SIG-M5 (cell line): ENCODE data around the gene GJA4.
"Not testable (repeated sequence)": the region's sequence is repeated elsewhere in the genome, so short reads cannot be mapped to it uniquely, and the experiment has no call there.

Experiments
- DNase-seq: peaks from one replicate; lab custom pipeline; 2025; lab: John Stamatoyannopoulos, UW

The GJA4 gene

GRCh38 chr1:34792424-34792823, 375 bp upstream of the GJA4 start:
- DNase-seq, result no peak

DNA sequence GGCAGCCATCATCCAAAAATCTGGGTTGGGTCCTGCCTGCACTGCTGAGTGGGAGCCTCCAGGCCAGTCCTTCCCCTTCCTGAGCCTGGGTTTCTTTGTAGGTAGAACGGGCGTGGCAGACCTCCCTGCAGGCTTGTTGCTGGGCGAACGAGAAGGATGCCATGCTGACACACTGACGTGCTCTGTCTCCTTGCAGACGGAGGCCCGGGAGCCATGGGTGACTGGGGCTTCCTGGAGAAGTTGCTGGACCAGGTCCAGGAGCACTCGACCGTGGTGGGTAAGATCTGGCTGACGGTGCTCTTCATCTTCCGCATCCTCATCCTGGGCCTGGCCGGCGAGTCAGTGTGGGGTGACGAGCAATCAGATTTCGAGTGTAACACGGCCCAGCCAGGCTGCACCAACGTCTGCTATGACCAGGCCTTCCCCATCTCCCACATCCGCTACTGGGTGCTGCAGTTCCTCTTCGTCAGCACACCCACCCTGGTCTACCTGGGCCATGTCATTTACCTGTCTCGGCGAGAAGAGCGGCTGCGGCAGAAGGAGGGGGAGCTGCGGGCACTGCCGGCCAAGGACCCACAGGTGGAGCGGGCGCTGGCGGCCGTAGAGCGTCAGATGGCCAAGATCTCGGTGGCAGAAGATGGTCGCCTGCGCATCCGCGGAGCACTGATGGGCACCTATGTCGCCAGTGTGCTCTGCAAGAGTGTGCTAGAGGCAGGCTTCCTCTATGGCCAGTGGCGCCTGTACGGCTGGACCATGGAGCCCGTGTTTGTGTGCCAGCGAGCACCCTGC, 1.4 kb downstream of the GJA4 start:
- DNase-seq, result no peak

DNA sequence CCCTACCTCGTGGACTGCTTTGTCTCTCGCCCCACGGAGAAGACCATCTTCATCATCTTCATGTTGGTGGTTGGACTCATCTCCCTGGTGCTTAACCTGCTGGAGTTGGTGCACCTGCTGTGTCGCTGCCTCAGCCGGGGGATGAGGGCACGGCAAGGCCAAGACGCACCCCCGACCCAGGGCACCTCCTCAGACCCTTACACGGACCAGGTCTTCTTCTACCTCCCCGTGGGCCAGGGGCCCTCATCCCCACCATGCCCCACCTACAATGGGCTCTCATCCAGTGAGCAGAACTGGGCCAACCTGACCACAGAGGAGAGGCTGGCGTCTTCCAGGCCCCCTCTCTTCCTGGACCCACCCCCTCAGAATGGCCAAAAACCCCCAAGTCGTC, 2.0 kb downstream of the GJA4 start:
- DNase-seq, result no peak

DNA sequence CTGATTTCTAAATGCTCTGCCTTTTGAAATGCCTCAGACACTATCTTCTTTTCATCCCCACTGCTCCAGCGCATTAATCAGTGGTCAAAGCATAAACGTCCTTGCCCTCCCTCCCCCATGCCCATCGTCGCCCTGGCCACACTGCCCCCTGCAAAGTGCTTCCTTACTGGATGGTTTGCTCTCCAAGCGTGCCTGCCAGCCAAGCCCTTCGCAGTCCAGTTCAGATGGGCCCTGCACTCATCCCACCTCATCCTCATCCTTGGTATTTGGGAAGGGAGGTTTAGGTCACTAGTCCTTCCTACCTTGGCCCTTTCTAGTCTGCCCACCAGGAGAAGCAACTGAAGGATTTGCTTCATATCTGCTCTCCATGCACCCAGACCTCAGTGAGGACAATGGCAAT, 3.1 kb downstream of the GJA4 start:
- no peak for DNase-seq

GRCh38 chr1:34796990-34797389, 4.2 kb downstream of the GJA4 start:
- no peak for DNase-seq

GRCh38 chr1:34800214-34800613, 7.4 kb downstream of the GJA4 start:
- no peak for DNase-seq

- no peak for DNase-seq
Measured at GRCh38 chr1:34803770-34804169, 11.0 kb downstream of the GJA4 start.

- no peak for DNase-seq
Measured at GRCh38 chr1:34806396-34806795, 13.6 kb downstream of the GJA4 start.

GRCh38 chr1:34808051-34808810, 15.4 kb downstream of the GJA4 start:
- DNase-seq, result no peak

GRCh38 chr1:34810781-34811180, 18.0 kb downstream of the GJA4 start:
- not testable (repeated sequence) for DNase-seq

DNA sequence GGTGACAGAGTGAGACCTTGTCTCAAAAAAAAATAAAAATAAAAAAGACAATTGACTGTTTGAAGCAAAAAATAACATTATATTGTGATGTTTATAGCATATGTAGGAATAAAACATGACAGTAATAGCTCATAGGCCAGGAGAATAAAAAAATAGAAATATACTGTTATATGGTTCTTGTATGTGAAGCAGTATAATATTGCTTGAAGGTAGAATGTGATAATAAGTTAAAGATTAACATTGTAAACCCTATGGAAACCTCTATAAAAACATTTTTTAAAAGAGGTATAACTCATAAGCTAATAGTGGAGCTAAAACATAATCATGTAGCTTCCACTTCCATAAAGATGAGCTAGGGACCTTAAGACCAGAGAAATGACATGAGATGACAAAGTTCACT, 23.5 kb downstream of the GJA4 start:
- no peak for DNase-seq

DNA sequence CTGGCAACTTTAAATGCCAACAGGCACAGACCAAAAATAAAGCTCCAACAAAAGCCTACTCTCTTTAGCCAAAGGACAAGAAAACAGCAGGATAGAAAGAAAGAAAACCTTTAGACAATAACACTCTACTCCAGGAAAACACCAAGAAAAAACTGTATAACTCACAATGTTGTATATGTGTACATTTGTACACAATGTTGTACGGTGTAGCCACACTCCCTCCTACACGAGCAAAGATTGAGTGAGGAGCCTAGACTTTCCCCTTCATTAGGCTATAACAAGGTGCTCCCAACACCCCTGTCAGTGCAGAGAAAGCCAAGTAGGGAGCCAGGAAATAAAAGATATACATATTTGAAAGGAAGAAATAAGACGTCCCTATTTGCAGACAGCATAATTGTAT, 24.0 kb downstream of the GJA4 start:
- no peak for DNase-seq

- not testable (repeated sequence) for DNase-seq
Measured at GRCh38 chr1:34818862-34819261, 26.1 kb downstream of the GJA4 start.

GRCh38 chr1:34822202-34822601, 29.4 kb downstream of the GJA4 start:
- DNase-seq, result no peak

- no peak for DNase-seq
Measured at GRCh38 chr1:34824817-34825454, 32.1 kb downstream of the GJA4 start.

GRCh38 chr1:34825455-34826091, 32.8 kb downstream of the GJA4 start:
- no peak for DNase-seq

GRCh38 chr1:34827341-34827941, 34.6 kb downstream of the GJA4 start:
- DNase-seq, result no peak

- no peak for DNase-seq
Measured at GRCh38 chr1:34828611-34829010, 35.8 kb downstream of the GJA4 start.

GRCh38 chr1:34829250-34829649, 36.5 kb downstream of the GJA4 start:
- DNase-seq, result no peak

DNA sequence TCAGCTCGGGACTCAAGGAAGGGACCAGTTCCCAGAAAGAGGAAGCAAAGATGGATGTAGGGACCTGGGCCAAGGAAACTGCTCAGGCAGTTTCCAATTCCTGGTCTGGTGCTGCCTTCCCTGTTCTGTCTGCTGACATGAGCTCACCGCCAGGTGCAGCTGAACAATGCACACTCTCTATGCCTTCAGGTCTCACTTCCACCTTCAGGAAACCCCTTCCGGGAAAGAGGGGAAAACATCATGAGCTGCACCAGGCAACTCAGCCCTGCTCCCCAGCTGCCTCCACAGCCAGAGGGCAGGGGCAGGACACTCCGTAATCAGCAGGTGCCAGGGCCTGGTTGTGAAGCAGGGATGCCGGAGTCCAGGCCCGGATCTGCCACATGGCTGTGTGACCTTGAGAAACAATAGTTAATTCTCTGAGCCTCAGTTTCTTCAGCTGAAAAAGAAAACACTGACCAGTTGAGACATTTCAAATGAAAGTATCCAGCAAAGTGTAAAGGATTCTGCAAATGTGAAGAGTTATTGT, 39.0 kb downstream of the GJA4 start:
- DNase-seq, result no peak

DNA sequence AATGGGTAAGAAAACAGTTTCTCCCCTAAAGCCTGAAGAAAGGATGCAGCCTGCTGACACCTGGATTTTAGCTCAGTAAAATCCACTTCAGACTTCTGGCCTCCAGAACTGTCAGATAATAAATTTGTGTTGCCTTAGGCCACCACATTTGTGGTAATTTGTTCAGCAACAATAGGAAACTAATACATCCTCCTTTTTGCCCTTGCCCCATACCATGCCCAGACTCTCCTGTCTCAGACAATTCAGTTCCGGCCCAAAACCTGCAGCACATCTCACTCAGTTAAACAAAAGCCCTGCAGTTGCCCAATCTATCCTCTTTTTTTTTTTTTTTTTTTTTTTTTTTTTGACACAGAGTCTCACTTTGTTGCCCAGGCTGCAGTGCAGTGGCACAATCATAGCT, 40.9 kb downstream of the GJA4 start:
- DNase-seq, result no peak
